GM18951 (cell line): ENCODE results near the gene ABCC10.
"Not testable (repeated sequence)": the region's sequence is repeated elsewhere in the genome, so short reads cannot be mapped to it uniquely, and the experiment has no call there.

Experiments
- POLR2A ChIP-seq: IDR thresholded peaks from 4 replicates; pipeline ENCODE4 v1.6.1; 2011; ENCODE audit warnings: mild to moderate bottlenecking; ENCODE audit not compliant: insufficient read length, insufficient read depth; ENCODE audit errors: extremely low read depth
- in situ Hi-C: fragments of 300-500 bp; cut with MboI; formaldehyde crosslinking; loops from one replicate; pipeline ENCODE4 v1.12.0; 2022; ENCODE audit warnings: low sequenced_read_pairs, mixed read lengths, inconsistent platforms; ENCODE audit not compliant: unreplicated experiment

The ABCC10 gene

GRCh38 chr6:43494766-43495165 is 67.4 kb downstream of the ABCC10 start:
- no peak for TF ChIP-seq POLR2A
- in situ Hi-C loops, result no loop called here

GRCh38 chr6:43495409-43495941 is 68.1 kb downstream of the ABCC10 start:
- in situ Hi-C loops, result no loop called here
- no peak for TF ChIP-seq POLR2A

- in situ Hi-C loops, result no loop called here
These were observed 69.2 kb downstream of the ABCC10 start for GRCh38 chr6:43496370-43497128.

GRCh38 chr6:43497129-43497396 is 69.7 kb downstream of the ABCC10 start:
- in situ Hi-C loops, result no loop called here
- no peak for TF ChIP-seq POLR2A

More at GRCh38 chr6:43496370-43497128, 69.2 kb downstream of the ABCC10 start:
- TF ChIP-seq POLR2A, result no peak

- TF ChIP-seq POLR2A, result no peak
- in situ Hi-C loops, result no loop called here
These were observed 70.3 kb downstream of the ABCC10 start for GRCh38 chr6:43497689-43498088.

GRCh38 chr6:43498291-43498690 is 71.0 kb downstream of the ABCC10 start:
- in situ Hi-C loops, result not testable (repeated sequence)

- no peak for TF ChIP-seq POLR2A
These were observed 71.9 kb downstream of the ABCC10 start for GRCh38 chr6:43499028-43499815.

More at GRCh38 chr6:43499028-43499815, 71.9 kb downstream of the ABCC10 start:
- in situ Hi-C loops, result no loop called here
